ENCODE measurements around the gene OR4C45.
"Not testable (repeated sequence)": the region's sequence is repeated elsewhere in the genome, so short reads cannot be mapped to it uniquely, and the experiment has no call there.

OR4C45 gene

DNA sequence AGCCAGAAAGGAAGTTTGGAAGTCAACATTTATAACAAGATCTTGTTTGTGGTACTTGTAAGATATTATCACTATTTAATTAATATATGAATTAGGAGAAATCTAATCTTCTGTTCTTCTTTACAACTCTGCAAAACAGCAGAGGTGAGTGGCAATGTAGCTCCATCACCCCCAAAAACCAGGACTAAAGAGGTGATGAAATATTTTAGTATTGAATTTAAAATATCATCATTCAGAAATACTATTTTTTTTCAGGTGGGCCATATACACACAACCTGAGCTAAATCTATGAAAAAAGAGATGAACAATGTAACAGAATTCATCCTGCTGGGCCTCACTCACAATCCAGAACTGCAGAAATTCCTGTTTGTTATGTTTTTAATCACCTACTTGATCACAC, at the start of gene OR4C45:
TSS of gene OR4C45 (plus strand) at position 301 of the 400 bp plus-strand sequence.
- TF ChIP-seq ZNF274 (IDR thresholded peaks at IDR 0.05; ENCODE audit: low read depth, low read length), result no peak
- no peak within 1 kb of the TSS for H3K4me3 ChIP-seq (ENCODE audit: low read length)

DNA sequence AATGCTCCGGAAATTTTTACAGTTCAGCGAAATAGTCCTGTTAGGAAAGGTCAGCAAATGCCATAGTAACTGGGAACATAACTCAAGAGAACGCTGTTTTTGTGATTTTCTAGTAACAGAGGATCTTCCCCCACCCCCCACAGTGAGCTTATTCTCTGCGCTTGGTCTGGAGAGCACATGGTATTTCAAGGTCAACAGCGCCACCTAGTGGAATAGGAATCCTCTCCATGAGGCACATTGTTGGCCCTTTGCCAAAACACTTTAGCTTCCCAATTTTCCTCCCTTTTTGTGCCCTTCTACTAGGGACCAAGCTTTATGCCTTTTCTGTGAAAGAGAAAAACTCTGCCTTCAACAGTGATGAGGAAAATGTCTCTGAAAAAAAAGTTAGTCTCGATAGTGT, 37.1 kb upstream of the OR4C45 start:
- H3K4me3 ChIP-seq (ENCODE audit: low read length), result no peak overlapping the region
- no peak for TF ChIP-seq ZNF274 (IDR thresholded peaks at IDR 0.05; ENCODE audit: low read depth, low read length)

DNA sequence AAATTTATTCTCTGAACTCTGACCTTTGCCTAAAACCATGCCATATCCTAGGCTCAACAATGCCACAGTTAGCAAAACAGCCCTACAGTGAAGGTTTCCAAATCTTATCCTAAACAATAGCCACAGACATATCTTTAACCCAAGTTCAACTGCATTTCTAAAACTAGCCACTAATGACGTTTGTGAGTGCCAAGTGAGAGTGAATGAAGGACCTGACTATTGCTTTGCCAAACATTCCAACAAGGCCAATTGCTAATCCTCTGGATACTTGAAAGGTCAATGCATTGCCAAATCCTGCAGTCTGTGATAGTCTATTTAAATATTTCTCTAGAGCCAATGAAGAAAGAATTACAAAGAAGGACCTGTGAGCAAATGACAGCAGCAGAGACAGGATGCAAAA, 2.5 kb upstream of the OR4C45 start:
- TF ChIP-seq ZNF274 (IDR thresholded peaks at IDR 0.05; ENCODE audit: low read depth, low read length), result no peak
- no peak overlapping the region for H3K4me3 ChIP-seq (ENCODE audit: low read length)

DNA sequence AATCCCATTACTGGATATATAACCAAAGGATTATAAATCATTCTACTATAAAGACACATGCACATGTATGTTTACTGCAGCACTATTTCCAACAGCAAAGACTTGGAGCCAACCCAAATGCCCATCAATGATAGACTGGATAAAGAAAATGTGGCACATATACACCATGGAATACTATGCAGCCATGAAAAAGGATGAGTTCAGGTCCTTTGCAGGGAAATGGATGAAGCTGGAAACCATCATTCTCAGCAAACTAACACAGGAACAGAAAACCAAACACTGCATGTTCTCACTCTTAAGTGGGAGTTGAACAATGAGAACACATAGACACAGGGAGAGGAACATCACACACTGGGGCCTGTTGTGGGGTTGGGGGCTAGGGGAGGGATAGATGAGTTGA, 3.6 kb downstream of the OR4C45 start:
- not testable (repeated sequence) for H3K4me3 ChIP-seq (ENCODE audit: low read length)

DNA sequence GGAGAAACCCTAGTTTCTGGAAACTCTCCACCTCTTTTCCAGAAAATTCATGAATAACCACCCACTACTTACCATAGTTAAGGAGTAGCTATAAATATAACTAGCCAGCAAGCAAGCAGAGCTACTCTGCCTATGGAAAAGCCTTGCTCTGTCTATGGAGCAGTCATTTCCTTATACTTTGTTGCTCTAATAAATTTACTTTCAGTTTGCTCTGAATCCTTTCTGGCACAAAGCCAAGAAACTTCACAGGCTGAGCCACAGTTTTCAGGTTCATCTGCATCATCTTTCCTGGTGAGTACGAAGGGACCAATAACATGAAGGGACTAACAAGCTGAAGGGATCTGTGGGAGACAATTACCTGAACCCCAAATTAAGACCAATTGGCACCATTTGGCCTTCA, 4.6 kb downstream of the OR4C45 start:
- no peak for TF ChIP-seq ZNF274 (IDR thresholded peaks at IDR 0.05; ENCODE audit: low read depth, low read length)

DNA sequence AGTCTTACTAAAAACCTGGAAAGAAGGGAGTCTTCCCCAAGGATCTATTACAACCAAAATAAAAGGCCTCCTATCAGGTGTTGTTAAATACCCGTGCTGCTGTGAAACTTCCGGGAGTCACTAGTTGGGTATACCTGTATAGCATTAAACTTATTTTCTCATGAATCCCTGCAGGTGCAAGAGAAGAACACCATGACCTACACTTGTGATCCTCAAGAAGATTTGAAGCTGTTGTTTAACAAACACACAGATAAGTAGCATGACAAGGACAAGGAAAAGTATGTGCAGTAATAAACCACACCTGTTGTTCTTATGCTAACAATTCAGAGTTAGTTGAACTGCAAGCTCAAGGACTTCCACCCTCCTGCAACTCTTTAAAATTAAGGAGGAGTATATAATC, 12.0 kb downstream of the OR4C45 start:
- no peak overlapping the region for H3K4me3 ChIP-seq (ENCODE audit: low read length)
- TF ChIP-seq ZNF274 (IDR thresholded peaks at IDR 0.05; ENCODE audit: low read depth, low read length), result no peak

More for the DNA sequence above, 4.6 kb downstream of the OR4C45 start:
- no peak overlapping the region for H3K4me3 ChIP-seq (ENCODE audit: low read length)

DNA sequence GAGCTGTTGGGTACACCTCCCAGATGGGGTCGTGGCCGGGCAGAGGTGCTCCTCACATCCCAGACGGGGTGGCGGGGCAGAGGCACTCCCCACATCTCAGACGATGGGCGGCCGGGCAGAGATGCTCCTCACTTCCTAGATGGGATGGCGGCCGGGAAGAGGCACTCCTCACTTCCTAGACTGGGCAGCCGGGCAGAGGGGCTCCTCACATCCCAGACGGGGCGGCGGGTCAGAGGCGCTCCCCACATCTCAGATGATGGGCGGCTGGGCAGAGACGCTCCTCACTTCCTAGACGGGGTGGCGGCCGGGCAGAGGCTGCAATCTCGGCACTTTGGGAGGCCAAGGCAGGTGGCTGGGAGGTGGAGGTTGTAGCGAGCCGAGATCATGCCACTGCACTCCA, 30.4 kb downstream of the OR4C45 start:
- H3K4me3 ChIP-seq (ENCODE audit: low read length), result not testable (repeated sequence)

DNA sequence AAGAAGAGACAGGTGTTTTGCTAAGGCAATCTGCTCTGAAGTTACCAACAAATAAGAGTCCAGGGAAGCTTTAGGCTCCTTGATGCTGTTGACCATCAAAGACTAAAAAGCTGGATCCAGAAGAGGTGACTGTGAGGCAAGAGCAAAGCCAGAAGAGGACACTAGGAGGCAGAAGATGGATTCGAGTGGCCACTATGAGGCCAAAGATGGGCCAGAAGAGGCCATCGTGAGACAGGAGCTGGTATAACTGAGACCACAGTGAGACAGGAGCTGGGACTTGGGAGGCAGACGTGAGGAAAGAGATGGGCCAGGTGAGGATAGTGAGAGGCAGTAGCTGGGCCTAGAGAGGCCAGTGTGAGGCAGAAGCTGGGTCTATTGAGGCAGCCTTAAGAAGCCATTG, 37.7 kb downstream of the OR4C45 start:
- TF ChIP-seq ZNF274 (IDR thresholded peaks at IDR 0.05; ENCODE audit: low read depth, low read length), result no peak
- no peak overlapping the region for H3K4me3 ChIP-seq (ENCODE audit: low read length)

DNA sequence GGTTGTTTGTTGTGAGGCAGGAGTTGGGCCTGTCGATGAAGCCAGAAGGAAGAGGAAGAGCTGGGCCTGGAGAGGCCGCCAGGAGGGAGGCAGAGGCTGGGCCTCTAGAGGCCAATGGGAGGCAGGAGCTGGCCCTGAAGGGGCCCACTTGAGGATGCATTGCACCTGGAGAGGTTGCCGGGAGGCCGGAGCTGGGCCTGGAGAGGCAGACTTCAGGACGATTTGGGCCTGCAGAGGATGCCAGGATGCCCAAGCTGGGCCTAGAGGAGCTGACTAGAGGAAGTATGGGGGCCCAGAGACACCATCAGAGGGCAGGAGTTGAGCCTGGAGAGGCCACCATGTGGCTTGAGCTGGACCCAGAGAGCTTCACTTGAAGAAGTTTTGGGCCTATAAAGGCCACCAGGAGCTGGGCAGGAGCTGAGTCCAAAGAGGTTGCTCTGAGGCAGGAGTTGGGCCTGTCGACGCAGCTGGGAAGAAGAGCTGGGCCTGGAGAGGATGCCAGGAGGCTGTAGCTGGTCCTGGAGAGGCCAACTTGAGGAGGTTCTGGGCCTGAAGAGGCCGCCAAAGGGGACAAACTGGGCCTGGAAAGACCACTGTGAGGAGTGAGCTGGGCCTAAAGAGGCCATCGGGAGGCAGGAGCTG, 39.0 kb downstream of the OR4C45 start:
- H3K4me3 ChIP-seq (ENCODE audit: low read length), result no peak overlapping the region
- TF ChIP-seq ZNF274 (IDR thresholded peaks at IDR 0.05; ENCODE audit: low read depth, low read length), result no peak

DNA sequence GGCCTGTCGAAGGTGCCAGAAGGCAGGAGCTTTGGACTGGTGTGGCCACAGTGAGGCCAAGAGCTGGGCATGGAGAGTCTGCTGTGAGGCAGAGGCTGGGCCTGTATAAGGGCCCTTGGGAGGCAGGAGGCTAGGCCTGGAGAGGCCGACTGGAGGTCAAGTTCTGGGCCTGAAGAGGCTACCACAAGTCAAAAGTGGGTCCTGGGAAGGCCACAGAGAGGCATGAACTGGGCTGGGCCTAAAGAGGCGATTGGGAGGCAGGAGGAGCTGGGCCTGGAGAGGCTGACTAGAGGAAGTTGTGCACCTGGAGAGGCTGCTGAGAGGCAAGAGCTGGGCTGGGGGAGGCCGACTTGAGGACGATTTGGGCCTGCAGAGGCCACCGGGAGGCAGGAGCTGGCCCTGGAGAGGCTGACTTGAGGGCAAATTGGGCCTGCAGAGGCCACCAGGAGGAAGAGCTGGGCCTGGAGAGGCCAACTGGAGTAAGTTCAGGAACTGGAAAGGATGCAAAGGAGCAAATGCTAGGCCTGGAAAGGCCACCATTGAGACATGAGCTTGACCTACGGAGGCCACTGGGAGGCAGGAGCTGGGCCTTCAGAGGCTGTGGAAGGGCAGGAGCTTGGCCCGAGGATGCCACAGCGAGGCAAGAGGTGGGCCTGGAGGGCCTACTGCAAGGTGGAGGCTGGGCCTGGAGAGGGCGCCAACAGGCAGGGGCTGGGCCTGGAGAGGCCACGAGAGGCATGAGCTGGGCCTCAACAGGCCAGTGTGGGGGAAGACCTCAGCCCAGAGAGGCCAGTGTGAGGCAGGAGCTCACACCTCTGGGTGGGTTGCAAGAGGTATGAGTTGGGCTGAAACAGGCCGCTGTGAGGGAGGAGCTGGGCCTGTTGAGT, 39.8 kb downstream of the OR4C45 start:
- TF ChIP-seq ZNF274 (IDR thresholded peaks at IDR 0.05; ENCODE audit: low read depth, low read length), result no peak
- no peak overlapping the region for H3K4me3 ChIP-seq (ENCODE audit: low read length)

DNA sequence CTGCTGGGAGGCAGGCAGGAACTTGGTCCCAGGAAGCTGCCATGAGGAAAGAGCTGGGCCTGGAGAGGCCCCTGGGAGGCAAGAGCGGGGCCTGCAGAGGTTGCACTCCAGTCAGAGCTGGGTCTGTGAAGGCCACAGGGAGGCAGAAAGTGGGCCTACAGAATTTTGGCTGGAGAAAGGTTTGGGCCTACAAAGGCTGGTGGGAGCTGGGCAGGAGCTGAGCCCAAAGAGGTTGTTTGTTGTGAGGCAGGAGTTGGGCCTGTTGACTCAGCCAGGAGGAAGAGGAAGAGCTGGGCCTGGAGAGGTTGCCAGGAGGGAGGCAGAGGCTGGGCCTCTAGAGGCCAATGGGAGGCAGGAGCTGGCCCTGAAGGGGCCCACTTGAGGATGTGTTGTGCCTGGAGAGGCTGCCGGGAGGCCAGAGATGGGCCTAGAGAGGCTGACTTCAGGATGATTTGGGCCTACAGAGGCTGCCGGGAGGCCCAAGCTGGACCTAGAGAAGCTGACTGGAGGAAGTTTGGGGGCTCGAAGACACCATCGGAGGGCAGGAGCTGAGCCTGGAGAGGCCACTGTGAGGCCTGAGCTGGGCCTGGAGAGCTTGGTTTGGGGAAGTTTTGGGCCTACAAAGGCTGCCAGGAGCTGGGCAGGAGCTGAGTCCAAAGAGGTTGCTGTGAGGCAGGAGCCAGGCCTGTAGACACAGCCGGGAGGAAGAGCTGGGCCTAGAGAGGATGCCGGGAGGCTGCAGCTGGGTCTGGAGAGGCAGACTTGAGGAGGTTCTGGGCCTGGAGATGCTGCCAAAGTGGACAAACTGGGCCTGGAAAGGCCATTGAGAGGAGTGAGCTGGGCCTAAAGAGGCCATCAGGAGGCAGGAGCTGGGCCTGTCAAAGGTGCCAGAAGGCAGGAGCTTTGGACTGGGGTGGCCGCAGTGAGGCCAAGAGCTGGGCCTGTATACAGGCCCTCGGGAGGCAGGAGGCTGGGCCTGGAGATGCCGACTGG, 40.7 kb downstream of the OR4C45 start:
- TF ChIP-seq ZNF274 (IDR thresholded peaks at IDR 0.05; ENCODE audit: low read depth, low read length), result no peak
- no peak overlapping the region for H3K4me3 ChIP-seq (ENCODE audit: low read length)

DNA sequence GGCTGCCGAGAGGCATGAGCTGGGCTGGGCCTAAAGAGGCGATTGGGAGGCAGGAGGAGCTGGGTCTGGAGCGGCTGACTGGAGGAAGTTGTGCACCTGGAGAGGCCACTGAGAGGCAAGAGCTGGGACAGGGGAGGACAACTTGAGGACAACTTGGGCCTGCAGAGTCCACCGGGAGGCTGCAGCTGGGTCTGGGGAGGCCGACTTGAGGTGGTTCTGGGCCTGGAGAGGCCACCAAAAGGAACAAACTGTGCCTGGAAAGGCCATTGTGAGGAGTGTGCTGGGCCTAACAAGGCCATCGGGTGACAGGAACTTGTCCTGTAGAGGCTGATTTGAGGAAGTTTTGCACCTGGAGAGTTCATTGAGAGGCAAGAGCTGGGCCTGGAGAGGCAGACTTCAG, 41.5 kb downstream of the OR4C45 start:
- no peak overlapping the region for H3K4me3 ChIP-seq (ENCODE audit: low read length)
- no peak for TF ChIP-seq ZNF274 (IDR thresholded peaks at IDR 0.05; ENCODE audit: low read depth, low read length)

DNA sequence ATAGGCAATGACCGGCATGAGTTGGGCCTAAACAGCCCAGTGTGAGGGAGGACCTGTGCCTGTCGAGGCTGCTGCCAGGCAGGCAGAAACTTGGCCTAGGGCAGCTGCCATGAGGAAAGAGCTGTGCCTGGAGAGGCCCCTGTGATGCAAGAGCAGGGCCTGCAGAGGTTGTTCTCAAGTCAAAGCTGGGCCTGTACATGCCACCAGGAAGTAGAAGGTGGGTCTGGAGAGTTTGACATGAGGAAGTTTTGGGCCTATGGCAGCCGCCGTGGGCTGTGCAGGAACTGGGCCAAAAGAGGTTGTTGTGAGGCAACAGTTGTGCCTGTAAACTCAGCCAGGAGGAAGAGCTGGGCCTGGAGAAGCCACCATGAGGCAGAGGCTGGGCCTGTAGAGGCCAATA, 43.2 kb downstream of the OR4C45 start:
- TF ChIP-seq ZNF274 (IDR thresholded peaks at IDR 0.05; ENCODE audit: low read depth, low read length), result no peak
- no peak overlapping the region for H3K4me3 ChIP-seq (ENCODE audit: low read length)

DNA sequence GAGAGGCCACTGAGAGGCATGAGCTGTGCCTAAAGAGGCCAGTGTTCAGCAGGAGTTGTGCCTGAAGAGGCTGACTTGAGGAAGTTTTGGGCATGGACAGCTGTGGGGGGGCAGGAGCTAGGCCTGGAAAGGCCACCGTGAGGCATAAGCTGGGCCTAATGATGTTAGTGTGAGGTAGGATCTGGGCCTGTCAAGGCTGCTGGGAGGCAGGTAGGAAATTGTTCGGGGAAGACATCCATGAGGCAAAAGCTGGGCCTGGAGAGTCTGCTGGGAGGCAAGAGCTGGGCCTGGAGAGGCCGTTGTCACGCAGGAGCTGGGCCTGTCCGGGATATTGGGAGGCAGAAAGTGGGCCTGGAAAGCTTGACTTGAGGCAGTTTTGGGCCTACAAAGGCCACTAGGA, 44.9 kb downstream of the OR4C45 start:
- no peak overlapping the region for H3K4me3 ChIP-seq (ENCODE audit: low read length)
- TF ChIP-seq ZNF274 (IDR thresholded peaks at IDR 0.05; ENCODE audit: low read depth, low read length), result no peak
